ENCODE measurements around the gene PARN.
"Not testable (repeated sequence)": the region's sequence is repeated elsewhere in the genome, so short reads cannot be mapped to it uniquely, and the experiment has no call there.

PARN gene

DNA sequence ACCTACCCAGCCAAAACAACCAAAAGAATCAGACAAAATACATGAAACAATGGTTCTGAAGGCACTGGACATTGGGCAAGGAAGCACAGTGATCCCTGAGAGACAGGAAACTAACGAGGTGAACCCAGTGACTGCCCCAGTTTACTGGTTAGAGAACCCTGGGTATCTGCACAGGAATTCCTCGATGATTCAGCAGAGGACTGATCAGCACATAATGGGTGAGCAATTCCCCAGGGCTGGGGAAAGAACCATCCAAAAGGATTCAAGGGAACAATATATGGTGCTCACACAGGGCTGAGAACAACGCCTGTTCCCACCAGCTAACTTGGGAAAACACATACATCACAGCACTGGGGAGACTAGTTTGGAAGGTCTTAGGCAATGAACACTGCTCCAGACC is 167.2 kb downstream of the PARN start:
- DNase-seq = no peak

DNA sequence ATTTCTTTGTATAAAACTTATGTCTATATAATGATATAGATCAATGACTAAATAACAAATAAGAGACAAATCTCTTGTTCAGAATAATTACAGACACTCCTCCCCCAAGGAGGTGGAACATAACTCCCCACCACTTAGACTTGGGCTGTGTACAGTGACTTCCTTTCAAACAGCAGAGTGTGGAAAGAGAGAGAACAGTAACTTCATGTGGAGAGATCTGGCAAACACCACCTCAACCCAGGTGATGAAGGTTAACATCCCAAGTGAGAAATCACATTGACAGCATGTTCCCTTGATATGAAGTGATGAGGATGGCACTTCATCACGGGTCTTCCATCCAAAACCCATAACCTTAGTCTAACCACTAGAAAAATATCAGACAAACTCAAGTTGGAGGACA is 169.3 kb downstream of the PARN start:
- no peak for DNase-seq

DNA sequence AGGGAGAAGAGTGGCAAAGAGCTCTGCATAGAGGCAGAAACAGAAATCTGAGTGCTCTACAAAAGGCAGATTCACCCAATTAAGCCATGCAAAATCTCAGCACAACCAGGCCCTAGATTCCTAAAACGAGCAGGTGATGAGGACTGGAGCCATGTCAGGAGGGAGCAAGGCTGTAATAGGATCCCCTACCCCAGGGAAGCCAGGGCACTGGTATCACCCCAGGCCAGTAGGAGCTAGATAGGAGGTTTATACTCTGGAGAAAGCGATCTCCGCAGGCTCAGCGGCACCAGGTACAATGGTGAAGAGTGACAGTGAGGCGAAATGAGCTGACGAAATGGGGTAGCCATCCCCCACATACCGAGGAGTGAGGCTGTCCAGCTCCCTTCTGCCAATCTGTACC is 171.5 kb downstream of the PARN start:
- DNase-seq = no peak

DNA sequence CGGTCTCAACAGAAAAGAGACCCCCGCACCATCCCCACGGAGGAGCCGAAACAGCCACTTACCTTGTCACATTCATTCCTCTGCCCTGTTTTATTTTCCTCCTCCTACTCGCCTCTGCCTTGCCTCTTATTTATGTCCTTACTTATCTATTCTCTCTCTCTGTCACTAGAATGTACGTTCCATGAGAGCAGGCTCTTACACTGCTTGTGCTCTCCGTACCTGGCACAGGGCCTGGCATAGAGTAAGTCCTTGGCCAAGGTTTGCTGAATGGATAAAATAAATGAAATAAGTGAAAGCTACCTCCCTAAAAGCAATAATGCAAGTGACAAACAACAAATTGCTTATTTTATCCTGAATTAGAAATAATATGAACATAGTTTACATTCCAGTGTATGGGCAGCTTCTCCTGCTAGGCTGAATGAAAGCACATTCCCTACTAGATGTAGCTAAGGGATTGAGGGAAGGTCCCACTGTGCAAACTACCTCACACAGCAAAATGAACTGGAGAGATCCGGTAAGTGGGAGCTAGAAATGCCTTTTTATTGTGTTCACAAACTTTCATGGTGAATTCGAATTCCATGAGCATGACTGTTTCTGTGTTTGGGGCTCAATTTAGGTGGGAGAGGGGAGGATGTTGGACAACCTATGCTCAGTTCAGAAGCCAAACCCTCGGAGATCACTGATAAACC is 173.1 kb downstream of the PARN start:
- no peak for DNase-seq

DNA sequence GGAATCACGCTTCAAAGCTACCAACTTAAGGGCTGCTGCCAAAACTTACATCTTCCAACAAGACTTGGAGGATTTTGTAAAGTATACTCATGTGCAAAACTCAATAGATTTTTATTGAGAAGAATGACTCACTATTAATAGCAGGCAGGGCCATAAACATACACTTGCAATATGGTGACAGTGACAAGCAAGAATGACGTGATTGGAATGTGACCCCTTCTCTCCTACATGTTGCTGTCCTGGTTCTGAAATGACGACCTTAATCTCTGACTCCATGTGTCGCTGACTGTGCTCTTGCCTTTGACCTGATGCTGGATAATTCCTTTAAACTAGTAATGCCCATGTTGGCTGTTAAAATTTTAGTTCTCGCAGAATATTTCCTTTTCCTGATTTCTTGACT is 174.5 kb downstream of the PARN start:
- DNase-seq = no peak

DNA sequence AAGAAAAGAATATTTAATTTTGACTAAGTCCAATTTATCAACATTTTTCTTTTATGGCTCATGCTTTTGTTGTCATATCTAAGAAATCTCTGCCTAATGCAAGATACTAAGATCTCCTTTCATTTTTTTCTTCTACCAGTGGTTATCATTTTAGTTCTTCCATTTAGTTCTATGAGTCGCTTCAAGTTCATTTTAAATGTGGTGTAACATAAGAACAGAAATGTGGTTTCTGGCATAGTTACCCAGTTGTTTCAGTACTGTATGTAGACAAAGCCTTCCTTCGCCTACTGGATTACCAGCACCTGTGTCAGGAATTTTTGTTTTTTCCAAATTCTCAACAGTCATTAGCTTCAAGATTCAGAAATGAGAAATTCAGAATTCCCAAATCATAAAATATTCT is 175.7 kb downstream of the PARN start:
- DNase-seq = no peak

DNA sequence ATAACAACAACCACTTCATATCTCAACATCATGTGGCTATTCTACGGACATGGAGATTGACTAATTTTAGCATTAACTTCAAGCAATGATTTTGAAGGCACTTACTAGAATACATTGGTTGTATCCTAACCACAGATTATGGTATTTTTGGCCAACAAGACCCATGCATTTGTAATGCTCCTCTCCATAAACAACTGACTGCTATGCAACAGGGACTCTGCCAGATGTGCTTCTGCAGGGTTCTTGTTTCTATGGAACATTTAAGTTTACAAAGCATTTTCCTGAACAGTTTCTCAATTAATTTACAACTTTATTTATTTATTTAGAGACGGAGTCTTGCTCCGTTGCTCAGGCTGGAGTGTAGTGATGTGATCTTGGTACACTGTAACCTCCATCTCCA is 178.0 kb downstream of the PARN start:
- no peak for DNase-seq

DNA sequence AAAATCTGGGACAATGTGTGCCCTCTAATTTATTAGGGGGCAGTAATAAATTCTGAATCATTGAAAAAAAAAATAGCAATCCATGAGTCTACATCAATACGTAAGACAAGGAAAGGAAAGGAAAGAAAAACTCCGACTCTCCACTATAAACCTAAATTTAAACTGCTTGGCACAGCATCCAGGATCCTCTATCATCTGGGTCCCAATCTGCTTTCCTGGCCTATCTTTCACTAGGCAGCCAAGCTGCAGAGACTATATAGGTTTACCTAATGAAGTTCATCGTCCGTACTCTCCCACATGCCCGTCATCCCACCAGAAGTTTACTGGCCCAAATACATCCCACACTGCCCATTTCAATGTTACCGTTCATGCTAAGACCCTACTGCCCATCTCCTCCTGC is 179.2 kb downstream of the PARN start:
- DNase-seq = no peak

DNA sequence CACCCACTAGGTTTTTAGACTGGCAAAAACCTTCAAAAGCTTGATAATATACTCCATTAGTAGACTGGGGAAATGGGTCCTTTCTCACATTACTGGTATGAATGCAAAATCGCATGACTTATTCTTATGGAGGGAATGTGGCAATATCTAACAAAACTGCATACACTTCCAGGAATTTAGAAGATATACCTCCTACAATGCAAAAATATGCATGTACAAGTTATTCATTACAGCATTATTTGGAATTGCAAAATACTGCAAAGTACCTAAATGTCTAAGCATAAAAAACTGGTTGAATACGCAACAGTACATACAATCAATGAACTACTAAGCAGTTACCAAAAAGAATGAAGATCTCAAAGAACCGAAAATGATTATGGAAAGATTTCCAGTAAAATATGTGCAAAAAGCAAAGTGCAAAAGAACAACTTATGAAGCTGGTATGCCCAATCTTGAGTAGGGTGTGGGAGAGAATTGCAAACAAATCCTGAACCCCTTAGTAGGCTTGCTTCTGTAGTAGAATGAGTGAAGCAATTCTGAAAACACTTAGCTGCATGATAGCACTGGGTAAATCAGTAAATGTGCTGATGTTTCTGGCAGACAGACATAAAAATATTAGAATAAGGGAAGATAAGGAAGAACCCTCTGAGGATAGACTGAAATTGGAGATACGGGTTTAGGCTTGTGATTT is 180.1 kb downstream of the PARN start:
- DNase-seq = no peak

DNA sequence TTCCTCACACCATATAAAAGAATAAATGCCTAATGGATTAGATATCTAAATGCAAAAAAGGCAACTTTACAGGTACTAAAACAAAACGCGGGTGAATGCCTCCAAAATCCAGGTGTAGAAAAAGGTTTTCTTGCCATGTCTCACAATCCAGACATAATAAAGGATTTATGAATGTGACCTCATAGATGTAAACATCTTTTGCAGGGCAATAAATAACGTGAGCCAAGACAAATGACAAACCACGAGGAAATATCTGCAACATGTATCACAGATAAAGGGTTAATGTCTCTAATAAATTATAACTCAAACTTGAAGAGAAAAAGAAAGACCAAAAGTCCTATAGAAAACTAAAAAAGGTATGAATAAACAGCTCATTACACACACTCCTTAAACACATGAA is 180.7 kb downstream of the PARN start:
- DNase-seq = no peak

DNA sequence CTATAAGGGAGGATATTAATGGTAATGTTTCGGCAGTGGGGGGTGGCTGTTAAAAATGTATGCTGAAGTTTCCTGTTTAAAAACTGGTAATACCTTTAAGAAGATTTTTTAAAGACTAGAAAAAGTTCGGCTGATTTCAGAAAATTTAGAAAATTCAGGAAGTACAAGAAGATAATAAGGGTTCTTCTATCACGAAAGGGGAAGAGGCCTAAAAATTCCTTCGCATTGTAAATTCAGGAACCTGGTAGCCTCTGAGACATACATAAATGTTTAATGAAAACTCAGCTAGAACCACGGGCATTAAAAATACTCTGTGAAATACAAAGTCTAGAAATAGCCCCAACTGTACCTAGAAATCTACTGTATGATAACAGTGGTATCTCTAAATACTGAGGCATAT is 181.2 kb downstream of the PARN start:
- DNase-seq = no peak

DNA sequence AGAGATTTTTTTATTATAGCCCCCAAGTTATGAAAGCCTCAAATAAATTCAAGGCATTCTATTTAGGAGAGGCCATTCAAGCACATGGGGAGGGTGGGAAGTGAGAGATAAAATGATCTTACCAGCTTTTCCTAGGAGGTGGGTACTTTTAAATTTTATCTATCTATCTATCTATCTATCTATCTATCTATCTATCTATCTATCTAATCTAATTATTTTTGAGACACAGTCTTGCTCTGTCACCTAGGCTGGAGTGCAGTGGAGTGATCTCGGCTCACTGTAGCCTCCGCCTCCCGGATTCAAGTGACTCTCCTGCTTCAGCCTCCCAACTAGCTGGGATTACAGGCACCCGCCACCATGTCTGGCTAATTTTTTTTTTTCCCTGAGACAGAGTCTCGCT is 182.3 kb downstream of the PARN start:
- no peak for DNase-seq

DNA sequence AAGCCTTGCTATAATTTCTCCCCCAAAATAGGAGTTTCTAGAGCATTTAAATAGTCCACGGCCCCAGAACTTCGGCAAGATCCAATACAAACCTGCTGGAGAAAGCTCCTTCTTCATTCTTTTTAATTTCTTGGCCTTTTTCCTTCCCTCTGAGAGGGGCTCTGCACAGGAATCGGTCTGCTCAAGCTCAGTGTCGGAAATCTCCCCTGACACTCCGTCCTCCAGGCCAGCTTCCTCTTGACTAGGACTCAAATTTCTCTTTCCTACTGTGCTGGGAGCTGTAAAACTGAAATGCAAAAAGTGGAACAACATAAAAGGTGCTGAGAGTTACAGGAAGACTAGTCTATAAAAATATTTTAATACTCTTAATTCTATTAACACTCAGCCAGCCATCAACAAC is 183.3 kb downstream of the PARN start:
- no peak for DNase-seq

DNA sequence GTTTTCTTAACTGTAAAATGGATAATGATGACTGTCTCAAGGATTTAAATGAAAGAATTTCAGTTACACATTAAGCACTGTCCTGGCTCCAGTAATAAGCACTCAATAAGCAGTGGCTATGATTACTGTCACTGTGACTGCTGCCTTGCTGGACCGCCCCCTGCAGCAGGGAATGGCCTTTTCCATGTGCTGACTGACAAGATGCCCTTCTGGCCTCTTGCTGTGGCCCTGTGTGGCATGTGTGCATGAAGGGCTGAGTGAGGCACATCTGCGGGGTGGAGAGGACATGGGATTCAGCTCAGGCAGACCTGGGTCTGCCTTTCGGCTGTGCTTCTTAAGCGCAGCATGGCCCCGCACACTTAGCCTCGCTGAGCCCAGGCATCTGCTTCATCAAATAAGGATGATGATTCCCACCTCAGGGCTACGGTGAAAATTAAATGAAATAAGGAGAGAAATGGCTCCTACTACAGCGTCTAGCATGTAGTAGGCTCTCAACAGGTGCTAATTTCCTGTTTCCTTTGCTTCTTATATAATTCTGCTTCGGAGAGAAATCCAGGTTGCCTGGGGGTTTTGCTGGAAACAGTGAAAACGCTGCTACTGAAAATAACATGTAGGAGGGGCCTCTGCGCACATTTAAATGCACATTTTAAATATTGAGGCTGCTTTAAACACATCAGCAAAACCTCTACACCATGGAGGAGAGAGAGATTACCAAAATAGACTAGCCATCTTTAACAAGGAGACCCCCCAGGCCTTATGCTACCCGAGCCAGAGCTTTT is 183.9 kb downstream of the PARN start:
- DNase-seq = no peak

DNA sequence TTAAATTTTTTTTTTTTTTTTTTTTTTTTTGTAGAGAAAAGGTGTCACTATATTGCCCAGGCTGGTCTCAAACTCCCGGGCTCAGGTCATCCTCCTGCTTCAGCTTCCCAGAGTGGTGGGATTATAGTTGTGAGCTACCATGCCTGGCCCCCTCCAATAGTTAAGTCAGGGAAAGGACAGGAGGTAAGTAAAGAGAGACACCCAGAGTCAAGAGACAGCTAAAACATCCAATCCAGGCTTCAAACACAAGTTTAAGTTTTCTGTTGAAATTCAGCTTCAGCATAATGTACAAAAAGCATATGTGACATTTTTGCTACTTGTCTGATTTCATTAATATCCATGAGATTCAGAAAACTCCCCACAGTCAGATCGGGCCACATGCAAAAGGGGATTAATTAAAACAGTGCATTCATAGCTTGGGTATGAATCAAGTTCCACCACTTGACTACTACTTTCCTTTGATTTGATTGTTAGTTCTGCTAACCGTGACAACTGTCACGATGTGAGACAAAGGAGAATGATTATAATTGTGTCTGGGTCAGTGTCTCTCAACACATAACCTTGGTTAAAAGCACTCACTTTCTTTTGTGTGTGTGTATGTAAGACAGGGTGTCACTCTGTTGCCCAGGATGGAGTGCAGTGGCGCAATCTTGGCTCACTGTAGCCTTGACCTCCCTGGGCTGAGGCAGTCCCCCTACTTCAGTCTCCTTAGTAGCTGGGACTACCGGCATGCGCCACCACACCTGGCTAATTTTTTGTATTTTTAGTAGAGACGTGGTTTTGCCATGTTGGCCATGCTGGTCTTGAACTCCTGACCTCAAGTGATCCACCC is 184.9 kb downstream of the PARN start:
- DNase-seq = no peak

DNA sequence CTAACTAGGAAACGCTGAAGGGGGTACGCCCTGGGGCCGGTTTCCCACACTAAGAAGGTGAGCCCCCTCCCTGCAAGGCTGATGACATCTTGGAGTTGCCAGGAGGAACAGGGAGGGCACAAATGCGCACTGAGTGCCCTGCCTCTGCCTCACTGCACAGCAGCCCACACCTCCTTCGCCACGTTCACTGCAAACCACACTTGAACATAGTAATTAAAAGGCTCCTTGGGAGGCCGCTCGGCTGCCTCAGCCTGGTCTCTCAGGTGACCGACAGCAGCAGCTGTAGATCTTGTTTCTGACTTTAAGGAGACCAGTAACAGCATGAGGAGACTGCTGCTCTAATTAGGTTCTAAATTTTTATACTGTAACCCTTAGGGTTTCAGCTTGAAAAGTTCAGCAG is 188.5 kb downstream of the PARN start:
- not testable (repeated sequence) for DNase-seq

DNA sequence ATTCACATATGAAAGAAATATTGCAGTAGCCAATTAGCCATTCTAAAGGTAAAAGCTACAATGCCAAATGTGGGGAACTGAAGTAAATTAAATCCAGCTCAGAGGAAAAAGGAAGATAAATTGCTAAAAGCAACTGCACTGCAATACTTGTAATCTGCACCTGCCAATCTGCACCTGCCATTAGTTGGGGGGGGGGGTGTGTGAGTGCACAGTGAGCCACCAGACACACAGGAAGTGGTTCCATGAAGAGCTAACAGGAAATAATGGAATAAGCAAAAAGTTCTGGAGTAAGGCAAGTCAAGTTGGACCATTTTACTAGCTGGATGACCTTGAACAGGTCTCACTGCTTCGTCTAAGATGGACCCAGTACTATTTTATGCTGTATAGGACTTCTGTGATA is 191.8 kb downstream of the PARN start:
- DNase-seq = no peak

DNA sequence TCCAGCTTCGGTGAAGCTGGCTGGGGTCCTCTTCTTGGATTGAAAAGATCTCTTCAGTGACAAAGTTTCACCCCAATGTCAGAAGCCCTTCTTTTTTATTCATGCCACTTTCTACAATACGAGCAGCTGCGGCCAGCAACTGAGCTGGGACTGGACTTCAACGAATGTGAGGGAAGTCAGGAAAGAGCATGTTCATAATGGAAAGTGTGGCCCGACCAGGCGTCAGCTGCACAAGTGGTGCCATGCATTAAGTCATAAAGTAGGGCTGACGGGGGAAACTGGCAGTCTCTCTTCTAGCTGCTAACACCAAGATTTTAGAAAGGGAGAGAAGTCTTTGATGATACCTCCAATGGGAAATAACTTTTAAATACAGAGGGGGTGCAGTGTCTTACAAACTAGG is 192.6 kb downstream of the PARN start:
- DNase-seq = no peak

DNA sequence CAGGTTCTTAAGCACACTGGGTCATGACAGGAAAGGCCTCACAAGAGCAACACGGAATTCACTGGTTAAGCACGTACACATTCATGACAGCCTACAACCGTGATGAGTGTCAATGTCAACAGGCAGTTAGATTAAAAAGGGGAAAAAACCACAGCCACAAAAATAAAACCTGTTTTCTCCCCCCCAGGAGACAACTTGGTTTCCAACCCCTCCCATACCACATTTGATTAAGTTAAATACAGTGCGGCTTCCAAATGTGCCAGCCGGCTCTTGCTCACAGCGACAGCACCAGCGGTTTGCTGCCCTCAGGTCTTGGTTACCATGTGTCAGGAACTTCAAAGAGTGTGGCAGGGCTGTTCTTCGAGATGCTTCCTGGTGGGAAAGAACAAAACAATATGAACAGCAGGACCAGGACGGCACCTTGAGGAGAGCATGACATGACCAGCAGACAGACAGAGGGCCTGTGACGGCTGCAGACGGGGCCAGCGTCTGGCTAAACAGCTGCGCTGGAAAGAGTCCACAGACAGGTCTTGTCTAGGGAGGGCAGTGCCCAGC is 193.6 kb downstream of the PARN start:
- no peak for DNase-seq

DNA sequence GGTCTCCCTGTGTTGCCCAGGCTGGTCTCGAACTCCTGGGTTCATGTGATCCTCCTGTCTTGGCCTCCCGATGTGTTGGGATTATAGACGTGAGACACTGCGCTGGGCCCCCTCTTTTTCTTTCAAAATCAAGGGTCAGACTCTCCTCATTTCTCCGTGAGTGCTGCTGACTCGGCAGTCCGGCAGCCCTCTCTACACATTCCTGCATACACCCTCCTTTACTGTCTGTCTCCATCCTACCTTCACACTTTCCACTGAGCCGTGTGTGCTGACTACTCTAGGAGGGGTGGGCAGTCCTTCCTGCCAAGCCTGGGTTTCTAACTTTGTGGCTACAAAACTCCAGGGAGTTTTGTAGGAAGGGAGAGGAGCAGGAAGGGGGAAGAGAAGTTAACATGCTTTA is 195.2 kb downstream of the PARN start:
- no peak for DNase-seq

DNA sequence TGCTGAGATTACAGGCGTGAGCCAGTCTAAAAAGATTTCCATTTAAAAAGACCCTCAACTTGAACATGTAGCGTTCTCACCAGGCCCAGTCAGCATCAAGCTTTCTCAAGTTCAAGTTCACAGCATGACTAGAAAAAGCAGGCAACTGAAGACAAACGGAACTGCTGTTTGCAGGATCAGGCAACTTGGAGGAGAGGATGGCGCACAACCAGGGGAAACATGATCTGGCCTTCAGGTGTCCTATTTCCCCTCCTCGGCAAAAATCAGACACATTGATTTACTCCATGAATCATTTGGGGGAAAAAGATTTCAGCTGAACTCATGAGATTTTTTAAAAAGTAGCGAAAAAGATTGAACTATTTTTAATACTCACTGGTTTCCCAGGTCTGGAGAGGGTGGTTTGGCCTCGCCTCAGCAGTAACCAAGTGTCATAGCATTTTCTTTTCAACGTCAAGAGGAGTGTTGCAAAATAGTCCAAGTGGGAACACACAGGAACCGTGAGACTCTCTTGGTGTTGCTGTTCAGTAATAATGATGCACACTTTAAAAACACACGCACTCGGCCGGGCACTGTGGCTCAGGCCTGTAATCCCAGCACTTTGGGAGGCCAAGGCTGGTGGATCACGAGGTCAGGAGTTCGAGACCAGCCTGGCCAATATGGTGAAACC is 201.0 kb downstream of the PARN start:
- DNase-seq = not testable (repeated sequence)

DNA sequence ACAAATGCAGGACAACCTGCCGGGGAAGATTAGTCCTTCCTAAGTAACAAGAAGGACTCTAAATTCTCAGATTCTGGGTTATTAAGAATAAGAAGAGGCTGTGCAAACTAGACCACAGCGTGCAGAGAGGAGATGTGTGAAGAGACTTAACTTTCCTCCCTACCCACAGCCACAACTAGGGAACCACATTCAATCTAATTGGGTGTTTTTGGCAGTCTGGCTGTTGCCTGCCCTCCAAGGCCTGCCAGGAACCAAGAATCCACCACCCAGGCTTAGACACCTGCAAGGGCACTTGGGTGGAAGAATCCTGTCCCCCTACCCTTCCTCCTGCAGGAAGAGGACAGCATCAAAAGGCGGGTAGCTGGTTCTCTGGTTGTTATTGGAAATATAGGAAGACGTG is 202.0 kb downstream of the PARN start:
- DNase-seq = no peak
